Measurements from ENCODE around the gene PLCD3.

- TF ChIP-seq GATA3 (IDR thresholded peaks at IDR 0.05; ENCODE audit: low read depth, low read length) (no peak), GATA2 (IDR thresholded peaks at IDR 0.05; ENCODE audit: low read depth, low read length) (no peak)
Observed at GRCh38 chr17:45131616-45132319, 547 bp downstream of the PLCD3 start.
